ENCODE results near the gene SIPA1L3.

GRCh38 chr19:37886571-37886970 is 20.4 kb upstream of the SIPA1L3 start:
- TF ChIP-seq RAD21 (IDR thresholded peaks at IDR 0.05; ENCODE audit: insufficient read depth, low read depth, low read length) (no peak), CTCF (IDR thresholded peaks at IDR 0.05 in 2 of 3, conservative IDR thresholded peaks at IDR 0.05 in 1 of 3; ENCODE audit: control insufficient read depth in 2 of 3, extremely low read depth in 1 of 3, insufficient read depth in 1 of 3, low read depth in 3 of 3, low read length in 3 of 3) (no peak), BMI1 (IDR thresholded peaks at IDR 0.05; ENCODE audit: borderline replicate concordance) (no peak), CEBPB (IDR thresholded peaks at IDR 0.05; ENCODE audit: borderline replicate concordance in 1 of 2, low read depth in 2 of 2, low read length in 2 of 2) (no peak), EZH2 (IDR thresholded peaks at IDR 0.05; ENCODE audit: borderline replicate concordance, control insufficient read depth, low read depth, low read length) (no peak), KAT2A (conservative IDR thresholded peaks at IDR 0.05; ENCODE audit: control insufficient read depth, low read depth, low read length) (no peak), ZBTB33 (IDR thresholded peaks at IDR 0.05) (no peak), ASH2L (IDR thresholded peaks at IDR 0.05; ENCODE audit: borderline replicate concordance, low read depth) (no peak), NFYA (IDR thresholded peaks at IDR 0.05; ENCODE audit: borderline replicate concordance, low read depth, low read length) (no peak), TAF1 (IDR thresholded peaks at IDR 0.05; ENCODE audit: borderline replicate concordance, low read depth, low read length) (no peak)

Measured in GM12878 (cell line).